ENCODE results near the gene PZP. TPM values are rescaled to one million over a fixed set of nuclear protein-coding genes. Genes with fewer than 3 reads are reported as not detected.

PZP gene
- total RNA-seq, 1 experiment from 2014 or later = not detected

DNA sequence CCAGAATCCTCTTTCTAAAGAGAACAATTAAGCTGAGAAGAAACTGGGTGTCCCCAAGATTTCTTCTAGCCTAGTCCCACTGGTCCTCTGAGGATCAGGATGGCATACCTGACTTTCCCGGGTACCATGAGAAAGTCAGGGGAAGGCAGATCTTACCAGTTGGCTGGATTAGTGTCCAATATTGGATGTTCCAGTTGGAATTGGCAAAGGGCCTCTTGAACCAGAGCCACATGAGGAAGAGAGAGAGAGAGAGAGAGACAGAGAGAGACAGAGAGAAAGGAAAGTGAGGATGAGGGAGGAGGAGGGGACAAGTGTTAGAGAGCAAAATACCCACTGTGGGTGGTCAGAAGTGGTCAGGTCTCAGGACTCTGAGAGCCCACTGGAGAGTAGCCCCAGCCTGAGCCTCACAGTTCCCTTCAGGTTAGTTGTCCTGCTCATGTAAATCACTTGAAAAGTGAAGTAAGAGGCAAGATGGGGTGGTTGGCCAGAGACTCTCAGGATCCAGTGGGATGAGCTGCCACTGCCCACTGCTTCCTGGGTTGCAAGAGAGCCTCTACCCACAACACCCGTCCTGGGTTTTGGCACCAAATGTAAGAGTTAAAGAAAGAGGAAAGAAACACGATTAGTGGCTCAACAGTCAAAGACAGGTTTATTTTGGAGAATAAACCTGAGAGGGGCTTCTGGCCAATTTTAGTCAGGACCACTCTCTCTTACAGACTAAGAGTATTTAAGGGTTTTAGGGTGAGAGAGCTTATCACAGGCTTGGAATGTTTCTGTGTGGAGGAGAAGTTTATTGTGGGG is 64.1 kb downstream of the PZP start:
- peaks cover 48 to 54% of the 10 kb centered on the region in 2 experiments for H3K9me3 Mint-ChIP-seq
- Histone ChIP-seq H2BK15ac (ENCODE audit: low read depth, low read length) (no peak overlapping the region), H3K4ac (ENCODE audit: low read depth, low read length) (no peak overlapping the region), H3K9ac (ENCODE audit: extremely low read depth, insufficient read length, low read length) (no peak overlapping the region), H3K18ac (ENCODE audit: insufficient read length, low read depth, low read length) (no peak overlapping the region), H3K4me2 (ENCODE audit: insufficient read depth, insufficient read length, low read length) (no peak overlapping the region), H3K27ac (ENCODE audit: insufficient read length, low read depth, low read length) (no peak overlapping the region), H4K91ac (ENCODE audit: insufficient read length, low read depth, low read length) (no peak overlapping the region), H2BK5ac (ENCODE audit: insufficient read length, low read length) (no peak overlapping the region), H3K79me2 (ENCODE audit: insufficient read depth, low read length) (no peaks in the 10 kb centered on the region), H2BK120ac (ENCODE audit: low read depth, low read length, poor library complexity, severe bottlenecking) (no peak overlapping the region), H3K23ac (ENCODE audit: insufficient read length, low read depth, low read length) (no peak overlapping the region), H4K20me1 (ENCODE audit: control insufficient read depth, insufficient read depth, insufficient read length) (no peaks in the 10 kb centered on the region), H2AFZ (ENCODE audit: low read length) (no peak overlapping the region), H2BK20ac (ENCODE audit: low read depth, low read length, poor library complexity, severe bottlenecking) (no peak overlapping the region), H3K9me3 (ENCODE audit: control insufficient read depth, low read depth, low read length) (peaks cover 12% of the 10 kb centered on the region), H4K5ac (ENCODE audit: insufficient read length, low read depth, low read length) (no peak overlapping the region), H3K14ac (ENCODE audit: insufficient read depth, low read length) (no peak overlapping the region), H3K23me2 (ENCODE audit: insufficient read length, low read depth, low read length, poor library complexity, severe bottlenecking) (no peaks in the 10 kb centered on the region), H2AK5ac (ENCODE audit: insufficient read length, low read length) (no peak overlapping the region), H2BK12ac (ENCODE audit: insufficient read length, low read depth, low read length) (no peak overlapping the region), H3K79me1 (ENCODE audit: insufficient read depth, low read depth, low read length, poor library complexity, severe bottlenecking) (no peaks in the 10 kb centered on the region), H3K4me1 (ENCODE audit: insufficient read depth, low read length) (no peaks in the 10 kb centered on the region), H3K56ac (ENCODE audit: insufficient read length, low read depth, low read length) (no peak overlapping the region), H3T11ph (ENCODE audit: low read length) (no peak overlapping the region), H4K8ac (replicated peaks; ENCODE audit: insufficient read length, low read depth, low read length) (no peak overlapping the region), H3K27me3 (ENCODE audit: insufficient read depth, low read length) (no peaks in the 10 kb centered on the region)
- peak overlapping the region in 1 of 3 experiments; percentile 30; a peak in 1 of 7 replicates for H3K27ac Mint-ChIP-seq
- no peak overlapping the region for H3K4me3 Mint-ChIP-seq
- TF ChIP-seq, protein P1, sequence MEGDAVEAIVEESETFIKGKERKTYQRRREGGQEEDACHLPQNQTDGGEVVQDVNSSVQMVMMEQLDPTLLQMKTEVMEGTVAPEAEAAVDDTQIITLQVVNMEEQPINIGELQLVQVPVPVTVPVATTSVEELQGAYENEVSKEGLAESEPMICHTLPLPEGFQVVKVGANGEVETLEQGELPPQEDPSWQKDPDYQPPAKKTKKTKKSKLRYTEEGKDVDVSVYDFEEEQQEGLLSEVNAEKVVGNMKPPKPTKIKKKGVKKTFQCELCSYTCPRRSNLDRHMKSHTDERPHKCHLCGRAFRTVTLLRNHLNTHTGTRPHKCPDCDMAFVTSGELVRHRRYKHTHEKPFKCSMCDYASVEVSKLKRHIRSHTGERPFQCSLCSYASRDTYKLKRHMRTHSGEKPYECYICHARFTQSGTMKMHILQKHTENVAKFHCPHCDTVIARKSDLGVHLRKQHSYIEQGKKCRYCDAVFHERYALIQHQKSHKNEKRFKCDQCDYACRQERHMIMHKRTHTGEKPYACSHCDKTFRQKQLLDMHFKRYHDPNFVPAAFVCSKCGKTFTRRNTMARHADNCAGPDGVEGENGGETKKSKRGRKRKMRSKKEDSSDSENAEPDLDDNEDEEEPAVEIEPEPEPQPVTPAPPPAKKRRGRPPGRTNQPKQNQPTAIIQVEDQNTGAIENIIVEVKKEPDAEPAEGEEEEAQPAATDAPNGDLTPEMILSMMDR (conservative IDR thresholded peaks at IDR 0.05) = no peak
- peaks cover 14 to 40% (median 22%) of the 10 kb centered on the region in 3 experiments for H3K36me3 Mint-ChIP-seq (ENCODE audit: insufficient read depth in 1 of 3, low read depth in 3 of 3)
- DNase-seq = no peak
- no CpG with 5 or more reads among the region's 3 CpGs for WGBS (ENCODE audit: extremely low coverage, insufficient read length, low lambda C conversion rate)
- H3K4me1 Mint-ChIP-seq = peaks cover 0 to 3% of the 10 kb centered on the region in 2 experiments; a peak in 1 of 4 replicates
- H3K27me3 Mint-ChIP-seq (ENCODE audit: low read depth) = peaks cover 2% of the 10 kb centered on the region

All from H9 (cell line).